Astrocyte (in vitro differentiated cells and primary cell): ENCODE results near the gene RENBP. TPM values are rescaled to one million over a fixed set of nuclear protein-coding genes. Genes with fewer than 3 reads are reported as not detected.

Experiments
- DNase-seq: peaks from one replicate; pipeline ENCODE4 v3.0.0-alpha.2; 2010; ENCODE audit warnings: low read depth
- FAIRE-seq: peaks from 2 replicates; lab custom pipeline; 2011; peaks lifted over from hg19 to GRCh38; lab: Jason Lieb, UNC
- H2AFZ ChIP-seq: 2 replicates; pipeline ENCODE4 v1.6.0; 2012; ENCODE audit warnings: low read depth, low read length, inconsistent platforms
- H3K27ac ChIP-seq: 2 replicates; pipeline ENCODE4 v1.5.1; 2011; ENCODE audit warnings: low read depth, low read length, inconsistent platforms
- H3K27me3 ChIP-seq: 2 replicates; pipeline ENCODE4 v1.6.0; 2011; ENCODE audit warnings: low read length, inconsistent platforms; ENCODE audit not compliant: insufficient read depth
- H3K36me3 ChIP-seq: 2 replicates; pipeline ENCODE4 v1.5.1; 2011; ENCODE audit warnings: low read length, inconsistent platforms; ENCODE audit not compliant: insufficient read depth
- H3K4me1 ChIP-seq: 2 replicates; pipeline ENCODE4 v1.5.1; 2011; ENCODE audit warnings: low read length, inconsistent platforms; ENCODE audit not compliant: insufficient read depth
- H3K4me2 ChIP-seq: 2 replicates; pipeline ENCODE4 v1.6.0; 2012; ENCODE audit warnings: low read length, inconsistent platforms
- H3K4me3 ChIP-seq: 2 replicates; pipeline ENCODE4 v1.5.1; 2011; ENCODE audit warnings: low read depth, mild to moderate bottlenecking, low read length, inconsistent platforms; ENCODE audit not compliant: insufficient read depth
- H3K79me2 ChIP-seq: 2 replicates; pipeline ENCODE4 v1.6.0; 2012; ENCODE audit warnings: mild to moderate bottlenecking, low read length, inconsistent platforms; ENCODE audit not compliant: insufficient read depth
- H3K9ac ChIP-seq: 2 replicates; pipeline ENCODE4 v1.6.0; 2012; ENCODE audit warnings: mild to moderate bottlenecking, low read length, inconsistent platforms
- H3K9me3 ChIP-seq: 2 replicates; pipeline ENCODE4 v1.5.1; 2012; ENCODE audit warnings: low read depth, mild to moderate bottlenecking, low read length, inconsistent platforms; ENCODE audit not compliant: insufficient read depth
- H4K20me1 ChIP-seq: 2 replicates; pipeline ENCODE4 v1.6.0; 2012; ENCODE audit warnings: low read length, inconsistent platforms; ENCODE audit not compliant: insufficient read depth
- H3K27ac Mint-ChIP-seq: one replicate; pipeline ENCODE4 v1.8.0; 2021; ENCODE audit warnings: mild to moderate bottlenecking, mixed read lengths; ENCODE audit not compliant: unreplicated experiment
- H3K27me3 Mint-ChIP-seq: one replicate; pipeline ENCODE4 v1.8.0; 2021; ENCODE audit warnings: low read depth, mixed read lengths; ENCODE audit not compliant: unreplicated experiment
- H3K36me3 Mint-ChIP-seq: one replicate; pipeline ENCODE4 v1.8.0; 2021; ENCODE audit warnings: low read depth, mixed read lengths; ENCODE audit not compliant: unreplicated experiment
- H3K4me1 Mint-ChIP-seq: one replicate; pipeline ENCODE4 v1.8.0; 2021; ENCODE audit warnings: low read depth, mixed read lengths; ENCODE audit not compliant: unreplicated experiment
- H3K4me3 Mint-ChIP-seq: one replicate; pipeline ENCODE4 v1.8.0; 2021; ENCODE audit warnings: mild to moderate bottlenecking, moderate library complexity, mixed read lengths; ENCODE audit not compliant: unreplicated experiment
- H3K9me3 Mint-ChIP-seq: one replicate; pipeline ENCODE4 v1.8.0; 2021; ENCODE audit warnings: mild to moderate bottlenecking, mixed read lengths; ENCODE audit not compliant: unreplicated experiment
- EZH2 ChIP-seq: IDR thresholded peaks from 2 replicates; pipeline ENCODE4 v1.6.1; 2012; ENCODE audit warnings: mild to moderate bottlenecking, low read length, inconsistent platforms; ENCODE audit not compliant: insufficient read depth
- total RNA-seq: library from RNA; stranded (reverse); gene quantifications from 2 replicates; pipeline ENCODE4 v1.2.1, GENCODE V29; 2021
- TF ChIP-seq, protein P1 (sequence below): IDR thresholded peaks from 2 replicates; pipeline ENCODE4 v1.5.1; 2011; ENCODE audit warnings: low read depth, mild to moderate bottlenecking, inconsistent platforms, low read length, moderate library complexity; ENCODE audit not compliant: insufficient read depth

The RENBP gene
- total RNA-seq, 1 donor from 2014 or later = 2.2 TPM

DNA sequence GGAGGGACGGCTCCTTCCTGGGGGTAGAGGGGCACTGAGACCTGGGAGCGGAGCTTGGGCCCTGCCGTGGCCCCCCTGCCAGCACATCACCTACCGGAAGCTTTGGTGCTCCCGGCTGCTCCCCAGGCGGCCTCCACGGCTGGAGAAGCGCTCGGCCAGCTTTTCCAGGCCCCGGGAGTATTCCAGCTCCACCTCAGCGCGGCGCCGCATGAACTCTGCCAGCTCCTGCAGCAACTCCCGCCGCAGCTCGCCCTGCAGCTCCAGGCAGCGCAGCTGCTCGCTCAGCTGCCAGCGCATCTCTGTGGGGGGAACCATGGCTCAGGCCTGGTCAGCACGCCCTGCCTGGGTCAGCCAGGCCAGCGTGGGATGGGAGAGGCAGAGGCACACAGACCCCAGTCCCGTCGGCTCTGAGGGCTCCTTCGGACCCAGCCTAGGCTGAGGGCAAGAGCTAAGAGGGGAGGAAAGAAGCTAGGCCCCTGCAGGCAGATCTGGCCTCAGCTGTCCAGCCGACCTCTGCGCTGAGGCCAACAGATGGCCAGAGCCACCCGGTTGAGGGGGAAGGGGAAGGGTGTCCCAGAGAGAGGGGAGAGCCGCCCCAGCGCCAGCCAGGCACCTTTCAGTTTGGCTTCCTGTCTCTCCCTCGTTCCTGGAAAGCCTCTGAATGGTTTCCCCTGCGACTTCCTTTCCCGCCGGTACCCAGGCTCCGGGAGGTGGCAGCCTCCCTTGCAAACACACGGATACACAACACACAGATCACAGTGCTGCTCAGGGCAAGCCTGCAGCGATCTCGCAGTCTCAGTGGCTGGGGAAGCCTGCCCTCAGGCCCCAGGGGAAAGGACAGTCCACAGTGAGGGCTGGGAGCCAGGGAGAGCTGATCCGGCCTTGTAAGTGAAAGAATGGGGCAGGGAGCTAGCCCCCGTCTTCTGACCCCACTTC lies 22.7 kb downstream of the RENBP start:
- TF ChIP-seq EZH2 = no peak
- Histone ChIP-seq H3K4me2 (no peak overlapping the region), H3K4me1 (no peaks in the 10 kb centered on the region), H2AFZ (no peak overlapping the region), H3K4me3 (no peak overlapping the region), H3K79me2 (no peaks in the 10 kb centered on the region), H3K27ac (no peak overlapping the region), H3K9me3 (no peaks in the 10 kb centered on the region), H3K27me3 (no peaks in the 10 kb centered on the region), H3K9ac (no peak overlapping the region), H4K20me1 (no peaks in the 10 kb centered on the region), H3K36me3 (no peaks in the 10 kb centered on the region)
- Mint-ChIP-seq H3K27me3 (peaks cover 6% of the 10 kb centered on the region), H3K27ac (no peak overlapping the region), H3K9me3 (no peaks in the 10 kb centered on the region), H3K4me3 (no peak overlapping the region), H3K36me3 (peaks cover 2% of the 10 kb centered on the region), H3K4me1 (no peaks in the 10 kb centered on the region)
- DNase-seq = no peak
- no peak for FAIRE-seq

DNA sequence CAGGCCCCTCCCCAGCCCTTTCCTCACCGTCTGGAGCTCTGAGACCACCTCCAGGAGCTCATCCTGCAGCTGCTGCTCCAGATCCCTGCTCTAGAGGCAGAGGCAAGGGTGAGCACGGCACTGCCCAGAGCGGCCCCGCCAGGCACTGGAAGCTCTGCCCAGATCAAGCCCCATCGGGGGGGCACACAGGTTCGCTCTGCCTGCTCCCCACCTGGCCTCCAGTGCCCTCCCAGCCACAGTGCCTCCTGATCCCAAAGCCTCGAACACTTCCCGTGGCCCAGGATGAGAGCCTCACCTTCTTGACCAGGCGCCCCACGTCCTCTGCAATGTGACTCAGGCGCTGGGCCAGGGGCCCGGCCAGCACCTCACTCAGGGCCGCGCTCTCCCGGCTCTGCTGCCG lies 23.4 kb downstream of the RENBP start:
- Mint-ChIP-seq H3K27ac (no peak overlapping the region), H3K27me3 (peaks cover 6% of the 10 kb centered on the region), H3K9me3 (no peaks in the 10 kb centered on the region), H3K4me1 (no peaks in the 10 kb centered on the region), H3K4me3 (no peak overlapping the region), H3K36me3 (peaks cover 2% of the 10 kb centered on the region)
- H3K4me3 ChIP-seq = no peak overlapping the region
- H3K9me3 ChIP-seq = no peaks in the 10 kb centered on the region
- H3K79me2 ChIP-seq = no peaks in the 10 kb centered on the region
- H4K20me1 ChIP-seq = no peaks in the 10 kb centered on the region
- no peak for TF ChIP-seq EZH2
- TF ChIP-seq, protein P1, sequence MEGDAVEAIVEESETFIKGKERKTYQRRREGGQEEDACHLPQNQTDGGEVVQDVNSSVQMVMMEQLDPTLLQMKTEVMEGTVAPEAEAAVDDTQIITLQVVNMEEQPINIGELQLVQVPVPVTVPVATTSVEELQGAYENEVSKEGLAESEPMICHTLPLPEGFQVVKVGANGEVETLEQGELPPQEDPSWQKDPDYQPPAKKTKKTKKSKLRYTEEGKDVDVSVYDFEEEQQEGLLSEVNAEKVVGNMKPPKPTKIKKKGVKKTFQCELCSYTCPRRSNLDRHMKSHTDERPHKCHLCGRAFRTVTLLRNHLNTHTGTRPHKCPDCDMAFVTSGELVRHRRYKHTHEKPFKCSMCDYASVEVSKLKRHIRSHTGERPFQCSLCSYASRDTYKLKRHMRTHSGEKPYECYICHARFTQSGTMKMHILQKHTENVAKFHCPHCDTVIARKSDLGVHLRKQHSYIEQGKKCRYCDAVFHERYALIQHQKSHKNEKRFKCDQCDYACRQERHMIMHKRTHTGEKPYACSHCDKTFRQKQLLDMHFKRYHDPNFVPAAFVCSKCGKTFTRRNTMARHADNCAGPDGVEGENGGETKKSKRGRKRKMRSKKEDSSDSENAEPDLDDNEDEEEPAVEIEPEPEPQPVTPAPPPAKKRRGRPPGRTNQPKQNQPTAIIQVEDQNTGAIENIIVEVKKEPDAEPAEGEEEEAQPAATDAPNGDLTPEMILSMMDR = no peak
- no peaks in the 10 kb centered on the region for H3K36me3 ChIP-seq
- H3K4me2 ChIP-seq = no peak overlapping the region
- DNase-seq (no peak), FAIRE-seq (no peak)
- H3K27me3 ChIP-seq = no peaks in the 10 kb centered on the region
- no peaks in the 10 kb centered on the region for H3K4me1 ChIP-seq
- no peak overlapping the region for H2AFZ ChIP-seq
- H3K27ac ChIP-seq = no peak overlapping the region
- H3K9ac ChIP-seq = no peak overlapping the region

DNA sequence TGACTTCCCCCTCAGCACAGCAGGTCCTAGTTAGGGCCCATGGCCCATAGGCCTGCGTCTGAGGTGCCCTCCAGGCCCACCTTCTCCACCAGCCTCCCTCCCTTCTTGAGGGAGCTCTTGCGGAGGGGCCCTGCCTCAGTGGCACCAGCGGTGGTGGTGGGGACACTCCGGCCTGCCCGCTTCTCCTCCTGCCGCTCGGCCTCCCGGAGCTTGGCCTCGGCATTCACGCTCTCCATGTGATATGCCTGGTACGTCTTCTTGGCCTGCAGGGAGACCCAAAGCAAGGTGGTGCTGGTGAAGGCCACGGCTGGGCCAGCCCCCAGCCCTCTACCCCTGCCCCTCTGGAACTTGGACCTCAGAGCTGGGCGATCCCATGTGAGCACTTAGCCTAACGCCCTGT lies 23.9 kb downstream of the RENBP start:
- Histone ChIP-seq H3K79me2 (no peaks in the 10 kb centered on the region), H3K4me2 (no peak overlapping the region), H3K27me3 (no peaks in the 10 kb centered on the region), H3K4me1 (no peaks in the 10 kb centered on the region), H3K36me3 (no peaks in the 10 kb centered on the region), H3K9ac (no peak overlapping the region), H3K4me3 (no peak overlapping the region), H3K27ac (no peak overlapping the region), H2AFZ (no peak overlapping the region), H4K20me1 (no peaks in the 10 kb centered on the region), H3K9me3 (no peaks in the 10 kb centered on the region)
- peaks cover 2% of the 10 kb centered on the region for H3K36me3 Mint-ChIP-seq
- FAIRE-seq (no peak), DNase-seq (no peak)
- no peaks in the 10 kb centered on the region for H3K9me3 Mint-ChIP-seq
- TF ChIP-seq, protein P1 = no peak
- TF ChIP-seq EZH2 = no peak
- peaks cover 8% of the 10 kb centered on the region for H3K27me3 Mint-ChIP-seq
- H3K4me3 Mint-ChIP-seq = no peak overlapping the region
- no peak overlapping the region for H3K27ac Mint-ChIP-seq
- no peaks in the 10 kb centered on the region for H3K4me1 Mint-ChIP-seq
